GM12874 (cell line): Measurements from ENCODE around the gene FBXW11.

Source experiments
- CTCF ChIP-seq: IDR thresholded peaks from 2 replicates; pipeline ENCODE4 v1.5.1; 2011; ENCODE audit warnings: low read depth, mild to moderate bottlenecking, control low read depth, low read length, moderate library complexity; ENCODE audit not compliant: insufficient read depth

The FBXW11 gene

GRCh38 chr5:172006321-172007174 lies at the start of gene FBXW11:
FBXW11 (minus strand) TSS chr5:172006638; CDS start chr5:172006502, 136 bp downstream.
- no peak for TF ChIP-seq CTCF

GRCh38 chr5:172055996-172056395 lies 49.6 kb upstream of the FBXW11 start:
- no peak for TF ChIP-seq CTCF

GRCh38 chr5:172055421-172055820 lies 49.0 kb upstream of the FBXW11 start:
- no peak for TF ChIP-seq CTCF

- TF ChIP-seq CTCF = no peak
These were observed 48.2 kb upstream of the FBXW11 start for GRCh38 chr5:172054611-172055153.

GRCh38 chr5:172052450-172053236 lies 46.2 kb upstream of the FBXW11 start:
- no peak for TF ChIP-seq CTCF

- no peak for TF ChIP-seq CTCF
These were observed 45.4 kb upstream of the FBXW11 start for GRCh38 chr5:172051643-172052339.

- no peak for TF ChIP-seq CTCF
These were observed 43.6 kb upstream of the FBXW11 start for GRCh38 chr5:172050080-172050479.
